Activated T-helper 17 cell treated with anti-CD3 and anti-CD28 coated beads, Interleukin-2, amount 50 U/mL, for 72 hours (primary cell): ENCODE measurements around the gene PPP1R12A. TPM values are rescaled to one million over a fixed set of nuclear protein-coding genes. Genes with fewer than 3 reads are reported as not detected.

ENCODE experiments used
- ATAC-seq: fragments of 150-1000 bp; cut with Tn5 transposase; replicated peaks from 2 replicates; pipeline ENCODE4 v1.10.0; 2021; ENCODE audit warnings: mild to moderate bottlenecking, moderate library complexity
- H3K27ac Mint-ChIP-seq: one replicate; pipeline ENCODE4 v1.8.0; 2022; ENCODE audit warnings: mixed read lengths
- H3K27me3 Mint-ChIP-seq: one replicate; pipeline ENCODE4 v1.8.0; 2022; ENCODE audit warnings: mixed read lengths
- H3K36me3 Mint-ChIP-seq: one replicate; pipeline ENCODE4 v1.8.0; 2022; ENCODE audit warnings: low read depth, mild to moderate bottlenecking, mixed read lengths
- H3K4me1 Mint-ChIP-seq: one replicate; pipeline ENCODE4 v1.8.0; 2022; ENCODE audit warnings: mixed read lengths
- H3K4me3 Mint-ChIP-seq: one replicate; pipeline ENCODE4 v1.8.0; 2022; ENCODE audit warnings: mild to moderate bottlenecking, mixed read lengths
- H3K9me3 Mint-ChIP-seq: one replicate; pipeline ENCODE4 v1.8.0; 2022; ENCODE audit warnings: mixed read lengths
- total RNA-seq, 2 donors: library from RNA; stranded (reverse); gene quantifications; one replicate each; pipeline ENCODE4 v1.2.3, GENCODE V29; 2022

PPP1R12A gene
- total RNA-seq, 2 donors from 2014 or later = 90.7 to 92.5 TPM

- Mint-ChIP-seq H3K4me1 (peaks cover 9% of the 10 kb centered on the region), H3K4me3 (no peak overlapping the region), H3K27ac (no peak overlapping the region), H3K27me3 (no peaks in the 10 kb centered on the region), H3K9me3 (peaks cover 11% of the 10 kb centered on the region), H3K36me3 (peaks cover 57% of the 10 kb centered on the region)
- no peak for ATAC-seq
Observed at GRCh38 chr12:79857675-79858074, 77.2 kb downstream of the PPP1R12A start.

GRCh38 chr12:79850610-79851299 lies 84.1 kb downstream of the PPP1R12A start:
- Mint-ChIP-seq H3K27me3 (no peaks in the 10 kb centered on the region), H3K27ac (no peak overlapping the region), H3K36me3 (peaks cover 30% of the 10 kb centered on the region), H3K4me3 (no peak overlapping the region), H3K4me1 (peaks cover 17% of the 10 kb centered on the region), H3K9me3 (peaks cover 8% of the 10 kb centered on the region)
- no peak for ATAC-seq

GRCh38 chr12:79848339-79848738 lies 86.6 kb downstream of the PPP1R12A start:
- peaks cover 30% of the 10 kb centered on the region for H3K4me1 Mint-ChIP-seq
- ATAC-seq = no peak
- no peak overlapping the region for H3K27ac Mint-ChIP-seq
- H3K4me3 Mint-ChIP-seq = no peak overlapping the region
- H3K27me3 Mint-ChIP-seq = no peaks in the 10 kb centered on the region
- H3K9me3 Mint-ChIP-seq = peaks cover 5% of the 10 kb centered on the region
- peaks cover 42% of the 10 kb centered on the region for H3K36me3 Mint-ChIP-seq

DNA sequence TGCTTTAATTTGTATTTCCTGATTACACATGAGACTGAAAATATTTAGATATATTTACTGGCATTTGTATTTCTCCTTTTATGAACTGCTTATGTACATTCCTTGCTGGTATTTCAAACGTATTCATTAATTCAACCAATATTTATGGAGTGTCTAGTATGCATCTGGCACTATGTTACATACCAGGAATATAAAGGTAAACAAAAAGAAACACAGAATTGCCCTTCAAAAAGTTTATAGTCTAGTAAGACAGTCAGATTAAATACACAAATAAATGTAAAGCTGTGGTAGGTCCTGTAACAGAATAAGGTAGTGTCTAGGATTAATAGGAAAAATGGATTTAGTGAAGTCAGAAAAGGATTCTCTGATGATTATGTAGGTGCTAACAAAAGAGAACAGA lies 87.5 kb downstream of the PPP1R12A start:
- Mint-ChIP-seq H3K4me1 (peaks cover 36% of the 10 kb centered on the region), H3K4me3 (no peak overlapping the region), H3K27me3 (no peaks in the 10 kb centered on the region), H3K36me3 (peaks cover 50% of the 10 kb centered on the region), H3K27ac (no peak overlapping the region), H3K9me3 (peaks cover 5% of the 10 kb centered on the region)
- no peak for ATAC-seq

DNA sequence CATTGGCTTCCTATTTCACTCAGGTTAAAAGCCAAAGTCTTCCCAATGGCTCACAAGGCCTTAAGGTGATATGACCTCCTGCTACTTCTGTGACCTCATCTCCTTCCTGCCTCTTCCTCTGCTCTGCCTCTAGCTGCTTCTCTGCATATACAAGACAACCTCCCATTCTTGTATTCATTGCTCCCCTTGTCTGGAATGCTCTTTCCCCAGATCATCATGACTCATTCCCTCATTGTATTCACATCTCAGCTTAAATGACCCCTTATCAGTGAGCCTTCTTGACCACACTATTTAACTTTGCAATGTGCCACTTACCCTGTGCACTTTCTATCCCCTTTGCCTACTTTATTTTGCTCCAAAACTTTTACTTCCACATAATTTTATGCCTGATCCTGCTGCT lies 90.2 kb downstream of the PPP1R12A start:
- Mint-ChIP-seq H3K4me3 (no peak overlapping the region), H3K27me3 (no peaks in the 10 kb centered on the region), H3K9me3 (peaks cover 7% of the 10 kb centered on the region), H3K4me1 (peaks cover 42% of the 10 kb centered on the region), H3K36me3 (peaks cover 67% of the 10 kb centered on the region), H3K27ac (peak overlapping the region; percentile 9)
- no peak for ATAC-seq

- no peak overlapping the region for H3K27ac Mint-ChIP-seq
- H3K4me3 Mint-ChIP-seq = no peak overlapping the region
- H3K27me3 Mint-ChIP-seq = no peaks in the 10 kb centered on the region
- H3K9me3 Mint-ChIP-seq = peaks cover 14% of the 10 kb centered on the region
- peaks cover 74% of the 10 kb centered on the region for H3K36me3 Mint-ChIP-seq
- peaks cover 42% of the 10 kb centered on the region for H3K4me1 Mint-ChIP-seq
- ATAC-seq = no peak
Observed at GRCh38 chr12:79843978-79844377, 90.9 kb downstream of the PPP1R12A start.

DNA sequence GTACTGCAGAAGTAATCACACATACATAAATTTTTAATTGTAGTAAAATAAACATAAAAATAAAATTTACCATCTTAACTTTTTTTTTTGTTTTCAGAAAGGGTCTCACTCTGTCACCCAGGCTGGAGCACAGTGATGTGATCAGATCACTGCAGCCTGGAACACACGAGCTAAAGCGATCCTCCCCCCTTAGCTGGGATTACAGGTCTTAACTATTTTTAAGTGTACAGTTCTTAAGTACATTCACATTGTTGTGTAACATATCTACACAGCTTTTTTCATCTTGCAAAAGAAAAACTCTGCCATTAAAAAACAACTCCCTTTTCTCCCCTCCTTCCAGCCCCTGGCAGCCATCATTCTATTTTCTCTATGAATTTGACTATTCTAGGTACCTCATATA lies 92.3 kb downstream of the PPP1R12A start:
- H3K36me3 Mint-ChIP-seq = peaks cover 86% of the 10 kb centered on the region
- H3K4me1 Mint-ChIP-seq = peaks cover 40% of the 10 kb centered on the region
- H3K27ac Mint-ChIP-seq = peak overlapping the region; percentile 13
- no peaks in the 10 kb centered on the region for H3K27me3 Mint-ChIP-seq
- H3K9me3 Mint-ChIP-seq = peaks cover 14% of the 10 kb centered on the region
- ATAC-seq = no peak
- H3K4me3 Mint-ChIP-seq = no peak overlapping the region

- Mint-ChIP-seq H3K36me3 (peaks cover 80% of the 10 kb centered on the region), H3K4me3 (no peak overlapping the region), H3K27me3 (no peaks in the 10 kb centered on the region), H3K4me1 (peaks cover 36% of the 10 kb centered on the region), H3K9me3 (peaks cover 14% of the 10 kb centered on the region), H3K27ac (no peak overlapping the region)
- no peak for ATAC-seq
Observed at GRCh38 chr12:79841878-79842265, 93.0 kb downstream of the PPP1R12A start.

- H3K27me3 Mint-ChIP-seq = no peaks in the 10 kb centered on the region
- no peak overlapping the region for H3K4me3 Mint-ChIP-seq
- H3K9me3 Mint-ChIP-seq = peaks cover 14% of the 10 kb centered on the region
- peaks cover 77% of the 10 kb centered on the region for H3K36me3 Mint-ChIP-seq
- ATAC-seq = no peak
- H3K4me1 Mint-ChIP-seq = peaks cover 36% of the 10 kb centered on the region
- H3K27ac Mint-ChIP-seq = no peak overlapping the region
Observed at GRCh38 chr12:79841248-79841877, 93.5 kb downstream of the PPP1R12A start.

- Mint-ChIP-seq H3K36me3 (peaks cover 80% of the 10 kb centered on the region), H3K4me1 (peaks cover 38% of the 10 kb centered on the region), H3K9me3 (peaks cover 14% of the 10 kb centered on the region), H3K27me3 (no peaks in the 10 kb centered on the region), H3K4me3 (no peak overlapping the region), H3K27ac (no peak overlapping the region)
- no peak for ATAC-seq
Observed at GRCh38 chr12:79838359-79838758, 96.5 kb downstream of the PPP1R12A start.

DNA sequence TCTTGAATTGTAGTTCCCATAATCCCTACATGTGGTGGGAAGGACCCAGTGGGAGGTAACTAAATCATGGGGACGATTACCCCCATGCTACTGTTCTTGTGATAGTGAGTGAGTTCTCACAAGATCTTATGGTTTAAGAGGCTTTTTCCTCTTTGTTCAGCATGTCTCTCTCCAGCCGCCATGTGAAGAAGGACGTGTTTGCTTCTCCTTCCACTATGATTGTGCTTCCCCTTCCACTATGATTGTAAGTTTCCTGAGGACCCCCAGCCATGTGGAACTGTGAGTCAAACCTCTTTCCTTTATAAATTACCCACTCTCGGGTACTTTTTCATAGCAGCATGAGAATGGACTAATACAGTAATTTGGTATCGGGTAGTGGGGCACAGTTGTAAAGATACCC lies 97.3 kb downstream of the PPP1R12A start:
- ATAC-seq = no peak
- H3K27ac Mint-ChIP-seq = no peak overlapping the region
- peaks cover 81% of the 10 kb centered on the region for H3K36me3 Mint-ChIP-seq
- no peak overlapping the region for H3K4me3 Mint-ChIP-seq
- peaks cover 14% of the 10 kb centered on the region for H3K9me3 Mint-ChIP-seq
- peaks cover 38% of the 10 kb centered on the region for H3K4me1 Mint-ChIP-seq
- no peaks in the 10 kb centered on the region for H3K27me3 Mint-ChIP-seq

DNA sequence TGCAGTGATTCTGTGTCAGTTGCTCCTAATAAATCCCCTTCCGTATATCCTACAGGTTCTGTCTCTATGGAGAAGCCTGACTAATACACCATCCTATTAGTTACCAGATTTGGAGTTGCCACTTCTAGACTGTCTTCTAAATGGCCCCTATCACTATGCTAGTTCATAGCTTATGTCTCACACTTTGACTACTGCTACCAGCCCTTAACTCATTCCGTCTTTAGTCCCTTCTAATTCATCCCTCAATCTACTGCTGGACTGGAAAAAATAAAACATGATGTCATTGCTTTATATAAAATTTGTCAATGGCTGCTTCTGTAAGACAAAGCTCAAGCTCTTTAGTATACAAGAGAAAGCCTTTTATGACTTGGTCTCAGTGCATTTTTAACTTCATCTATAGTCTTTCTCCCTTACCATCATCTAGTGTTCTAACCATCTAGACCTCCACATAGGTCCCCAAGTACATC lies 99.5 kb downstream of the PPP1R12A start:
- H3K36me3 Mint-ChIP-seq = peaks cover 81% of the 10 kb centered on the region
- no peak for ATAC-seq
- no peaks in the 10 kb centered on the region for H3K27me3 Mint-ChIP-seq
- peaks cover 27% of the 10 kb centered on the region for H3K4me1 Mint-ChIP-seq
- H3K4me3 Mint-ChIP-seq = no peak overlapping the region
- H3K27ac Mint-ChIP-seq = no peak overlapping the region
- peaks cover 11% of the 10 kb centered on the region for H3K9me3 Mint-ChIP-seq

GRCh38 chr12:79834712-79835376 lies 100.1 kb downstream of the PPP1R12A start:
- Mint-ChIP-seq H3K4me3 (no peak overlapping the region), H3K27me3 (no peaks in the 10 kb centered on the region), H3K4me1 (peaks cover 24% of the 10 kb centered on the region), H3K36me3 (peaks cover 78% of the 10 kb centered on the region), H3K27ac (no peak overlapping the region), H3K9me3 (peaks cover 7% of the 10 kb centered on the region)
- ATAC-seq = no peak

GRCh38 chr12:79830440-79830839 lies 104.5 kb downstream of the PPP1R12A start:
- peaks cover 90% of the 10 kb centered on the region for H3K36me3 Mint-ChIP-seq
- peaks cover 21% of the 10 kb centered on the region for H3K4me1 Mint-ChIP-seq
- no peak overlapping the region for H3K27ac Mint-ChIP-seq
- no peaks in the 10 kb centered on the region for H3K9me3 Mint-ChIP-seq
- no peaks in the 10 kb centered on the region for H3K27me3 Mint-ChIP-seq
- no peak overlapping the region for H3K4me3 Mint-ChIP-seq
- ATAC-seq = no peak

DNA sequence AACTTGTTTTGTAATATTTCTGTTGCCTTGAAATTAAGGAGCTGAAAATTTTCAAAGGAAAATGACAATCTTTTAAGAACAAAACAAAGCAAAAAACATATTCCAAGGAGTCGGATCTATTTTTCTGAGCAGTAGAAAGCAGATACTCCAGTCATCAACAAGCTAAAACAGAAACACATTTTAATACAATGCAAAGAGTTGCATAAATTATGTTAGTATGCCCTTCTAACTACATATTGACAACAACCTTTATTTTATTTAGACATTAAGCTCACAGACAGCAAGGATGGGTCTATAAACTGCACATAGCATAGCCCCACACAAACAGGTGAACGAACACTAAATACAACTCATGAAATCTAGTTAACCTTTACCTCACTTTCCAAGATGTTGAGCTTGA lies 106.0 kb downstream of the PPP1R12A start:
- no peak overlapping the region for H3K4me3 Mint-ChIP-seq
- H3K9me3 Mint-ChIP-seq = no peaks in the 10 kb centered on the region
- H3K36me3 Mint-ChIP-seq = peaks cover 86% of the 10 kb centered on the region
- H3K4me1 Mint-ChIP-seq = peaks cover 10% of the 10 kb centered on the region
- no peak for ATAC-seq
- H3K27me3 Mint-ChIP-seq = no peaks in the 10 kb centered on the region
- H3K27ac Mint-ChIP-seq = no peak overlapping the region
